ENCODE results near the gene CYB561.

Gene CYB561

DNA sequence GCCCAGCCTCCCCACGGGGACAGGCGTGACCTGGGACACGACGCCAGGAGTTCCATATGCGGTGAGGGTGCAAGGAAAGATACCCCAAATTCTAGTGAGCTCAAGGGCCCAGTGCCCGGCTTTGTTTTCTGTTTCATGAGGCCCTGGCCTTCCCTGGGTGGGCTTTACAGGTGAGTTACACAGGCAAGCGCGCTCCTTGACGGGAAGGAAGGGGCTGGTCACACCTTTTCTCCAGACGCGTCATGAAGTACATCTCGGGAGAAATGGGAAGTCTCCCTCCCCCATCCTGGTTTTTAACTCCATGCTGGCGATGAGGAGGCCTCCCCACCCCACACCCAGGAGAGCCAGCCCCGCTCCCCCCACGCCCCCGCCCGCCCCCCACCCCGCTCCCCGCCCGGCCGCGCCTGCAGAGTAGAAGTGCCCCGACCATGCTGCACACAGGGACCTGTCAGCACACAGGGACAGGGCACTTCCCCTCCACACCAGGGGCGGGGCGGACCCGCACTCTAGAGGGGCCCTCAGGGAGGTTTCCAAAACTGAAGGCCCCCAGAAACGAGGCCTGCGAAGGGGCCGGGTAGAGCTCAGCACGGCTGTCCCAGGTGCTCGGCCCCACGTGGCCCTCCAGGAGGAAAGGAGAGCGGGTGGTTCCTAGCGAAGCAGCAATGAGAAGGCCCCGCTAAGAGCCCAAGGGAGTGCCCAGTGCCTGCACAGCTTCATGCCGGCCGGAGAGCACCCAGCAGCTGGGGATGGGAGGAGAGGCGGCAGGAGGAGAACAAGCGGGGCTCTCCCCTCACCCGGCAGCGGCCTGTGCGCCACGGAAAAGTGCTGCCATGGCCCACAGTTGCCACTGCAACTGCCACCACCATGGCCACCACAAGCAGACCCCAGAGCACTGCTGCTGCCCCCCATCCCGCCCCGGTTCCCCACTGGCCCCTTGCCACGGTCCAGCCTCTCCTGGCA, 7.7 kb downstream of the CYB561 start:
- no peak overlapping the region for H3K4me3 ChIP-seq
- no peak for DNase-seq (ENCODE audit: low spot score)
- H3K27ac ChIP-seq = peak overlapping the region in 1 of 2 donors; percentile 11
- TF ChIP-seq, protein P1, sequence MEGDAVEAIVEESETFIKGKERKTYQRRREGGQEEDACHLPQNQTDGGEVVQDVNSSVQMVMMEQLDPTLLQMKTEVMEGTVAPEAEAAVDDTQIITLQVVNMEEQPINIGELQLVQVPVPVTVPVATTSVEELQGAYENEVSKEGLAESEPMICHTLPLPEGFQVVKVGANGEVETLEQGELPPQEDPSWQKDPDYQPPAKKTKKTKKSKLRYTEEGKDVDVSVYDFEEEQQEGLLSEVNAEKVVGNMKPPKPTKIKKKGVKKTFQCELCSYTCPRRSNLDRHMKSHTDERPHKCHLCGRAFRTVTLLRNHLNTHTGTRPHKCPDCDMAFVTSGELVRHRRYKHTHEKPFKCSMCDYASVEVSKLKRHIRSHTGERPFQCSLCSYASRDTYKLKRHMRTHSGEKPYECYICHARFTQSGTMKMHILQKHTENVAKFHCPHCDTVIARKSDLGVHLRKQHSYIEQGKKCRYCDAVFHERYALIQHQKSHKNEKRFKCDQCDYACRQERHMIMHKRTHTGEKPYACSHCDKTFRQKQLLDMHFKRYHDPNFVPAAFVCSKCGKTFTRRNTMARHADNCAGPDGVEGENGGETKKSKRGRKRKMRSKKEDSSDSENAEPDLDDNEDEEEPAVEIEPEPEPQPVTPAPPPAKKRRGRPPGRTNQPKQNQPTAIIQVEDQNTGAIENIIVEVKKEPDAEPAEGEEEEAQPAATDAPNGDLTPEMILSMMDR (IDR thresholded peaks at IDR 0.05) = no peak

GRCh38 chr17:63437287-63438091, 8.6 kb downstream of the CYB561 start:
- Histone ChIP-seq H3K4me3 (no peak overlapping the region), H3K27ac (no peak overlapping the region)
- TF ChIP-seq, protein P1 (IDR thresholded peaks at IDR 0.05) = no peak
- DNase-seq (ENCODE audit: low spot score) = no peak

- TF ChIP-seq, protein P1 (IDR thresholded peaks at IDR 0.05) = no peak
- Histone ChIP-seq H3K4me3 (no peak overlapping the region), H3K27ac (no peak overlapping the region)
- DNase-seq (ENCODE audit: low spot score) = no peak
These were observed 9.5 kb downstream of the CYB561 start for GRCh38 chr17:63436523-63437110.

- H3K4me3 ChIP-seq = no peak overlapping the region
- no peak for DNase-seq (ENCODE audit: low spot score)
- TF ChIP-seq, protein P1 (IDR thresholded peaks at IDR 0.05) = no peak
- H3K27ac ChIP-seq = no peak overlapping the region
These were observed 10.2 kb downstream of the CYB561 start for GRCh38 chr17:63435681-63436522.

DNA sequence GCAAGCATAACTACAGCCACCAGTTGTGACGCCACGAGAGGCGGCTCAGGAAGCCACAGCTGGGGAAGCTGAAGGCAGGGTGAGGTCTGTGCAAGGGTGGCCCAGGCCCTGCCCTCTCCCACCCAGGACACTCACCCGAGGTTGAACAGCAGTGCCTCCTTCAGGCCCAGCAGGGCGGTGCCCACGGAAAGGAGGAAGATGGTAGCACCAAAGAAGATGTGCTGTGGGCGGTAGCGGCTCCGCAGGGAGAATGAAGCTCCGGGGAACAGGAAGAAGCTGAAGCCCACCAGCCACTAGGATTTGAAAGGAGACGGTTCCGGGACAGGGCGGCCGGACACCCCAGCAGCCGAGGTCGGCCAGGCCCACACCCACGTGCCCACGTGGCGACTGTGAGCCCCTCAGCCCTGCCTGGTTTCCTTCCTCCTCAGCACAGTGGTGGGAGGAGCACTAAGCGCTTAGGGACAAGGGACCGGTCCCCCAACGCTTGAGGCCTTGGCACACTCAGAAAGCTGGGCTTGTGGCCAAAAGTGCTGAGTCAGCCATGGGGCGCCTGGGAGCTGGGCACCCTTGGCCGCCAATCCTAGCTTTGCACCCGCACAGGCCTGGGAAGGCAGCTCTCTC, 11.0 kb downstream of the CYB561 start:
- TF ChIP-seq, protein P1 (IDR thresholded peaks at IDR 0.05) = no peak
- Histone ChIP-seq H3K4me3 (peak overlapping the region; percentile 16), H3K27ac (peak overlapping the region in 1 of 2 donors; percentile 72)
- no peak for DNase-seq (ENCODE audit: low spot score)

Measured in coronary artery (tissue), 2 donors.